GM18858 (cell line): Measurements from ENCODE around the gene TAX1BP3.

Experiments used
- ATAC-seq: cut with Tn5 transposase; IDR thresholded peaks from one replicate; pipeline ENCODE4 v1.9.1; 2021; ENCODE audit not compliant: unreplicated experiment

The TAX1BP3 gene

GRCh38 chr17:3630781-3631180 is 37.6 kb downstream of the TAX1BP3 start:
- no peak for ATAC-seq

- no peak for ATAC-seq
These were observed 40.6 kb downstream of the TAX1BP3 start for GRCh38 chr17:3627769-3628167.

GRCh38 chr17:3626831-3627768 is 41.3 kb downstream of the TAX1BP3 start:
- no peak for ATAC-seq

- ATAC-seq: no peak
These were observed 45.3 kb downstream of the TAX1BP3 start for GRCh38 chr17:3622977-3623594.

GRCh38 chr17:3621146-3621720 is 47.1 kb downstream of the TAX1BP3 start:
- ATAC-seq: no peak

GRCh38 chr17:3615160-3615870 is 53.1 kb downstream of the TAX1BP3 start:
- no peak for ATAC-seq

GRCh38 chr17:3613124-3613523 is 55.3 kb downstream of the TAX1BP3 start:
- no peak for ATAC-seq
